8988T (cell line): ENCODE results near the gene CNEP1R1.

Experiments used
- DNase-seq: peaks from one replicate; pipeline ENCODE4 v3.0.0; 2011

CNEP1R1 gene

DNA sequence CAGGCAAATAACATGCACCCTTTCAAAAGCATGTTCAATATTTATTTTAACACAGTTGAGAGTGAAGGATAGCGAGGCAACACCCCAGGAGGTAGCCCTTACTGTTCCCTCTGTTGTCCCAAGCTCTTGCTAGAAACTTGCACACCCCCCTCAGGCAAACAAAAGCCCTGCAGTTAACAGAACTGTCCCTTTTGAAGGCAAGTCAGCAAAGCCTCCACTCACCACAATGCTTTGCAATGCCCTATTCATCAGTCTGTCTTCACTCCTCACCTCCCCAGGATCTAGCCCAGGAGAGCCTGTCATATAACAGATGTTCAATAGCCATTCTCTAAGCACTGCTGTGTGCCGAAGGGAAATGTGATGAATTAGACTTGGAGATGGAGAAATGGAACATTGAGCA, 3.5 kb upstream of the CNEP1R1 start:
- DNase-seq, result peak; percentile 45

DNA sequence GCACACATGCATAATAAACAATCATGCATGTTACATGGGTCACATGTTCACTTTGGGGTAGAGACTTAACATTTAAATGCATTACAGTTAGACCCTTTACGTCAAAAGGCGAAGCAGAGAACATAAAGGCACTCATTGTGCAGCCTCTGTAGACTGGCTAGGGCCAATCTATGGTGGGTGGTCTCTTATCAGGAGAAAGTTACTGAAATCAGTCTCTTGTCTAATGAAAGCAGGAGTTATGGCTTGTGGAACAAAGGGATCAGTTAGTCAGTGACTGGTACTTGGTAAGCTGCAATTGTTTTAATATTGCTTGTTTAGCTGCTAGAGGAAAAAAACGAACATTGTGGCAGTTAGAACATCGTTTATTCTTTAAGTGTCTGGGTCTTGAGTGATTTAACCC, 1.4 kb upstream of the CNEP1R1 start:
- DNase-seq, result no peak

DNA sequence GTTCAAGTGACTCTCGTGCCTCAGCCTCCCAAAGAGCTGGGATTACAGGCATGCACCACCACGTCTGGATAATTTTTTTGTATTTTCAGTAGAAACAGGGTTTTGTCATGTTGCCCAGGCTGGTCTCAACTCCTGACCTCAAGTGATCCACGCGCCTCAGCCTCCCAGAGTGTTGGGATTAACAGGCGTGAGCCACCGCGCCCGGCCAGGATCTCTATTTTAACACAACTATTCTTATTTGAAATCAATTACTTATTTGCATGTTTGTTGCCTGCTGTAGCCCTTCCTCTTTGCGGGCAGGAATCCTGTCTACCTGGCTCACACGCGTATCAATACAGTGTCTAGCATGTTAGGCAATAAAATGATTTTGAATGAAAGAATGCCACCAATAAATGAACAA, 818 bp upstream of the CNEP1R1 start:
- DNase-seq, result no peak

DNA sequence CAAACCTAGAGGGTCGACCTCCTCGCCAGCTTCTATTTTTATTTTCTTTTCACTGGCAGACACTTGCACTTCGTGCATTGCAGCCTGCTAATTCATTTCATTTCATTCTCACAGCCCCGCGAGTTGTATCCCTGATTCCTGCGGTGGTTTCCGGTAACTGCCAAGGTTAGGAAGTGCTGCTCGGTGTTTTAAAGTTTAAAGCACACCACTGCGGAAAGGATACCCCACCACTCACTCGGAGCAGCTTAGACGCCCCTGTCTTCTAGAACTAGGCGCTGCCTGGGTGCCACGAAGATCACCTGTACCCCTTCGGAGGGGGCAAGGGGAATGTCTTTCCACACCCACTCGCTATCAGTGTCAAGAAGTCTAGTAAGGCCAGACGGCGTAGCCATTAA, 509 bp downstream of the CNEP1R1 start:
- DNase-seq, result peak; percentile 28

DNA sequence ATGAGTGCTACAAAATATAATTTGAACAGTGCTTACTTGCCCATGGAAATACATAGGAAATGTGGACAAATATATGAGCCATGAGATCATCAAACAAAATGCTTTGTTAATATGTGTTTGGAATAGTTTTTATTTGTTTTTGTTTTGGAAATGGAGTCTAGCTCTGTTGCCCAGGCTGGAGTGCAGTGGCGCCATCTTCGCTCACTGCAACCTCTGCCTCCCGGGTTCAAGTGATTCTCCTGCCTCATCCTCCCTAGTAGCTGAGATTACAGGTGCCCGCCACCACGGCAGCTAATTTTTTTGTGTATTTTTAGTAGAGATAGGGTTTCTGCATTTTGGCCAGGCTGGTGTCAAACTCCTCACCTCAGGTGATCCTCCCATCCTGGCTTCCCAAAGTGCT, 2.8 kb downstream of the CNEP1R1 start:
- no peak for DNase-seq

DNA sequence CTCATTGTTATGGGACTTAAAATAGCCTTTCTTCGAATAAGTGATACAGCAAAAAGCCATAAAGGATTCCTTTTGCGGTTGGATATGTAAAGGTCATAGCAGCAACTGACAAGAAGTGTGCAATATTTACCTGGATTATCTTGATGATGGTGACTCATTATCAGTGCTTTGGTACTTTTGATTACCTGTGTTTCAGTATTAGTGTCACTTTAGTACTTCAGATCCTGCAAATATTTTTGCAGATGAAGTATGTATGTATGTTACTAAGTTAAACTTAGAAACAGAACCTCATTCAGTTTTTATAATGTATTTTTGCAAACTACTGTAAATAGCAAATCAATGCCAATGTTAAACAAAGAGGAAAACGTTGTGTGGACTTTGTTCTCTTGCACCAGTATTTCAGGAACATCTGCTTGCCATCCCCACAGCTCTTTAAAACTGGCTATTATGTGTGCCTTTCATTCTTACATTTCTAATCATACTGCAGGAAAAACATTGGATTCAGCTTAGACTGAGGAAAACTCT, 10.5 kb downstream of the CNEP1R1 start:
- no peak for DNase-seq

DNA sequence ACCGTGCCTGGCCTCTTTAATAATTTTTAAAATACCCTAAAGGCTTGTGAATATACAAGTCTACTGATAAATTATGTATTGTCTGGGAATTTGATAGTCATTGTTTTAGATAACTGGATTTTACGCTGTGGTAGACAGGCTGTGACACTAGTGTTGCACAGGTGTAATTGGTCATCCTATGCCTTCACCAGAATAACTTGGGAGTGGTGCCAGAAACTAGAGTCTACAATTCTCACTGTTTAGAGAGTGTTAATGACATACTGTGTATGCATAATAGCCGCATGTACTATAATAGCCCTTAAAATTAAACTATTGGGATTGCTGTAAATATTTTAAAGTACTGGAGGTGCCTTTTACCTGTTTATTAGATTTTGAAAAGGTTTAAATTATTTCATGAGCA, 11.4 kb downstream of the CNEP1R1 start:
- DNase-seq, result no peak

DNA sequence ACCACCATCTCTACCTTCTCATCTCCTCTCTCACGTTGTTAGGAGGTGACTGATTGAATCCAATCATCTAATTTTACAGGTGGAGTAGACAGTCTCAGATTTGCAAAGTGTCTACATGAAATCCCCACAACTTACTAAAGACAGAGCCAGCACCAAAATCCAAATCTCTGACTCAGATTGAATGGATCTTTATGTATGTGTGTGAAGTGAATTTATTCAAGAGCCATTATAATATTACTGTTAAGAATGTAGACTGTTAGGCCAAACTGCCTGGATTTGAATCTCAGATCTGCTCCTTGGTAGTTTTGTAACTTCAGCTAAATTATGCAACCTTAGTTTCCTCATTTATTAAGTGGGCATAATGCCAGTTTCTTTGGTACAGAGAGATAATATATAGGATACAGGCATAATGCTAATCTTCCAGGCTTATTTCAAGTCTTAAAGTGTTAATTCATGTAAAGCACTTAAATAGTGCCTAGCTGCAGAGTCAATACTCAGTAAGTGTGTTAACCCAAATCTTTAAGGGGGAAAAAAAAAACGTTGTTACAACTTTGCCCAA, 12.7 kb downstream of the CNEP1R1 start:
- no peak for DNase-seq

DNA sequence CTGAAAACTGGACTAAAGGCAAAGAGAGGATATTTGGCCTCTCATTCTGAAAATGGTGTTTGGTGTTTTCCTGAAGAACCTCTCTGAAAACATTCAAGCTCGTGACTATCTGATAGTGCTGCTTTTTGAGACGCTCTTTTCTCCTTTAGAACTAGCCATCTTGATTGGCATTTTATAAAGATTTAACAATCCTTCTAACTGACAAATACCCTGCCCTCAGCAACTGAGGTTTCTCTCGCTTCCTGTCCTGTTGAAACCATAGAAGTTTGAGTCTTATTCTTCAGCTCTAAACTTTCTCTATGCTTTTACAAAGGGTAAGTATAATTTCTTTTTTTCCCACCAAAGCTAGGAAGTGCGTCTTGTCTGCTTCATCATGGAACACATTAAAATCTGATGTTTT, 13.3 kb downstream of the CNEP1R1 start:
- no peak for DNase-seq

DNA sequence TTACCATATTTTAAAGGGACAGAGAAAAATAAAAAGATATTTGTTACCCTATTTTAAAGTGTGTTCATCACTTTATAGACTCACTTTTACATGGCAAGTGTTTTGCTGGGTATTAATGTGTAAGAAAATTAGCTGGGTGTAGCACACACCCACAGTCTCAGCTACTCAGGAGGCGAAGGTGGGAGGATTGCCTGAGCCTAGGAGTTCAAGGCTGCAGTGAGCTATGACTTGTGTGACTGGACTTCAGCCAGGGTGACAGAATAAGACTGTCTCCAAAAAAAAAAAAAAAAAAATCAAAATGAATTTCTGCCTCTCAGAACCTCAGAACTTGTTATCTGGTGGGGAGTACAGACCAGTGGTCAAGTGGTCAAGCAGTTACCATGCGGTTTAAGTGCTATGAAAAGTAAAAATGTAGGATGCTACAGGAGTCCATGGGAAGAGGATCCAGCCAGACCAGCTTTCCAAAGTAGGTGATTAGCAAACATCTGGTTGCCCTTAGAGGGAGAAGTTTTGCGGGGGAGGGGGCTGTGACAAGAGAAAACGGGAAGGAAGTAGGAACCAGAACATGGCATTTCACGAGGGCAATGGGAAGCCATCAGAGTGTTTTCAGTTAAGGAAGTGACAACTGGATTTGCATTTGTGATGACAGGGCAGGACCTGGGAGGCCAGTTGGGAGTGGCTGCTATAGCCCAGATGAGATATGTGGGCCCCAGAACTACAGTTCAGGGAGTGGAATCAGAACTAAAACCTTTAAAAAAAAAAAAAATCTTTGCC, 13.9 kb downstream of the CNEP1R1 start:
- DNase-seq, result no peak

DNA sequence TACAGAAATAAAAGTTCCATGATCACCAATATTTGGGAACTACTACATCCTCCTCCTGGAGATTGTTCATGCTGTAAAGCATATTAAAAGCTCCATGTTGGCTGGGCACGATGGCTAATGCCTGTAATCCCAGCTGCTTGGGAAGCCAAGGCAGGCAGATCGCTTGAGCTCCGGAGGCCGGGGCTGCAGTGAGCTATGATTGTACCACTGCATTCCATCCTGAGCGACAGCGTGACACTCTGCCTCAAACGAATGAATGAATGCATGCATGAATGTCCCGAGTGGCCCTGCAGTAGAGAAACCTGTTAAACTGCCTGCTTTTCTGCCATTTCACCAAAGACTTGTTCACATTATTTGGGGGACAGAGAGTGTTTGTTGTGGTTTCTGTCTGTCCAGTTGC, 15.0 kb downstream of the CNEP1R1 start:
- DNase-seq, result no peak

DNA sequence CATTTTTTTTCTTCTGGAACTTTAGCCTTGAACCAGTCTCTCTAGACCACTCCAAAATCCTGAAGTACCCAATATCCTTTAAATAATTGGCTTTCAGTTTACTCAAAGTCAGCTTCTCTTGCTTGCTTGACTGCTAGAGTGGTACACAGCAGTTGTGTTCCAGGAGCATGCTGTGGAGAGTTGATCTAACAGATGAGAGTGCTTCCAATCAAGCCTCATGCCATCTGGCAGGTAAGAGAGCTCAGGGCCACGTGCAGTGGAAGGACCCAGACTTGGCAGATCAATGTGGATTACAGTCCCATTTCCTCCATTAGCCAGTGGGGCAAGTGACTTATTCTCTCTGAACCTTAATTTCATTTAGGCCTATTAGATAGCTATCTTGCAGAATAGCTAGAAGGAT, 15.7 kb downstream of the CNEP1R1 start:
- no peak for DNase-seq

DNA sequence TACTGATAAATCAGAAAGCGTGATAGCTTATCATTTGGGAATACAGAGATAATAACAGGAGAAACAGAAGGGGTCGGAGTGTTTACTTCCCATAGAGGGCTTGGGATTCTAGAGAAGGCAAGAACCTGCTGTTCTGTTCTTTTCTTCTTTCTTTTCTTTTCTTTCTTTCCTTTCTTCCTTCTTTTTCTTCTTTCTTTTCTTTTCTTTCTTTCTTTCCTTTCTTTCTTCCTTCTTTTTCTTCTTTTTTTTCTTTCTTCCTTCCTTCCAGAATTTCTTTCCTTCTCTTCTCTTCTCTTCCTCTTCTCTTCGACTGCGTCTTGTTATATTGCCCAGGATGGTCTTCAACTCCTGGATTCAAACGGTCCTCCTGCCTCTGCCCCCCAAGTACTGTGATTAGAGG, 18.3 kb downstream of the CNEP1R1 start:
- no peak for DNase-seq

DNA sequence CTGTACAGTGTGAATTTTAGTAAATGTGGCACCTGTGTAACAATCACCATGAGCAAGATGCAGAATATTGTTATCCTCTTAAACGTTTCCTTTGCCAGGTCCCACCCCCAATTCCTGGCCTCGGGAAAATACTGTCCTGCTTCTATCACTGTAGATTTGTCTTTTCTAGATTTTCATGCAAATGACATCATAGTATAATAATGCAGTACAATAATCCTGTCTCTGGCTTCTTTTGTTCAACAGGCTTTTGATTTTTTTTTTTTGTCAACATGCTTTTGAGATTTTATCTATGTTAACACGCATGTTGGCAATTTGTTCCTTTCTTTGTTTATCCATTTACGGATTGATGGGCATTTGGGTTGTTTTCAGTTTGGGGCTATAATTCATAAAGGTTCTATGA, 20.4 kb downstream of the CNEP1R1 start:
- DNase-seq, result no peak

DNA sequence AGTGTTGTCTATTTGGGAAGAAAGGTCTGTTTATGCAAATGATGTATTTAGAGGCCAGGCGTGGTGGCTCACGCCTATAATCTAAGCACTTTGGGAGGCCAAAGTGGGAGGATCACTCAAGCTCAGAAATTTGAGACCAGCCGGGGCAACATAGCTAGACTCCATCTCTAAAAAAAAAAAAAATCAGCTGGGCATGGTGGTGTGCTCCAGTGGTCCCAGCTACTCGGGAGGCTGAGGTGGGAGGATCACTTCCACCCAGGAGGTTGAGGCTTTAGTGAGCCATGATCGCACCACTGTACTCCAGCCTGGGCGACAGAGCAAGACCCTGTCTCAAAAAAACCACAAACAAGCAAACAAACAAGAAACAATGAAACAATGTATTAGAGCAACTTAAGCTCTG, 21.8 kb downstream of the CNEP1R1 start:
- DNase-seq, result no peak

DNA sequence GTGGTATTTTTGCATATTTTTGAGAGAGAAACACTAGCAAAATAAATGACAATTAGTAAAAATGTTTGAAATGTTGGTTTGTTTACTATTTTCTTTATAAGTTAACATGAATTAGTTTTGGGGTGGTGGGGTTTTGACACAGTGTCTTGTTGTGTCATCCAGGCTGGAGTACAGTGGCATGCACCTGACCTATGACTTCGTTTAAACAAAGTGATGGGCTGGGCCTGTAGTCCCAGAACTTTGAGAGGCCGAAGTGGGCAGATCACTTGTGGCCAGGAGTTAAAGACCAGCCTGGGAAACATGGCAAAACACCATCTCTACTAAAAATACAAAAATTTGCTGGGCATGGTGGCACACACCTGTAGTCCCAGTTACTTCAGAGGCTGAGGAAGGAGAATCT, 22.8 kb downstream of the CNEP1R1 start:
- no peak for DNase-seq

DNA sequence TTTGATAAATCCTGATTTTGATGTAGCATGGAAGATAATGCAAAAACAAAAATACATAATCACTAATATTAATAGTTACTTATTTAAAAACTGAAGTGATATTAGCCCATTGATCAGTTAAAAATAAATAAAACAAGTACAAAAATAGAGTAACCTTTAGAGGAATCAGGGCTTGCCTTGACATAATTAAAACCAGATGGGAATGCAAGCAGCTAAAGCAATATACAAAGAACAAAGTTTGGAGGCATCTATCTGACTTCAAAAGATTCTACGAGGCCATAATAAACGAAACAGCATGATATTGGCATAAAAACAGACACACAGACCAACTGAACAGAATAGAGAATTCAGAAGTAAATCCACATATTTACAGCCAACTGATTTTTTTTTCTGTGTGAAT, 25.8 kb downstream of the CNEP1R1 start:
- DNase-seq, result no peak

DNA sequence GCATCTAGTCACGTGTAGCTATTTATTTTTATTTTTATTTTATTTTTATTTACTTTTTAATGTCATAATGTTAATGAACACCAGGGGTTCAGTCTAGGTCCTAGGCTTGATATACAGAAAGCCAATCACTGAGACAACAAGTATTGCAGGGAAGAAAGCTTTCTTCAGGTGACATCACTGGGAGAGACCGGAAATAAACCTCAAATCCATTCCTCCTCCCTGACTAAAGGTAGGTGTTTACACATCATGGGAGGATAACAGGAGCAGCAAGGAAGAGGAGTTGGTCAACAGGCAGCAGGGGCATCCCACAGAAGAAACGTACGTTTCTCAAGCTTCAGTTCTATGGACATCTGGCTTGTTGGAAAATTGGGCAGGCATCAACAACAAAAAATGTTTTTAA, 31.2 kb downstream of the CNEP1R1 start:
- DNase-seq, result no peak

DNA sequence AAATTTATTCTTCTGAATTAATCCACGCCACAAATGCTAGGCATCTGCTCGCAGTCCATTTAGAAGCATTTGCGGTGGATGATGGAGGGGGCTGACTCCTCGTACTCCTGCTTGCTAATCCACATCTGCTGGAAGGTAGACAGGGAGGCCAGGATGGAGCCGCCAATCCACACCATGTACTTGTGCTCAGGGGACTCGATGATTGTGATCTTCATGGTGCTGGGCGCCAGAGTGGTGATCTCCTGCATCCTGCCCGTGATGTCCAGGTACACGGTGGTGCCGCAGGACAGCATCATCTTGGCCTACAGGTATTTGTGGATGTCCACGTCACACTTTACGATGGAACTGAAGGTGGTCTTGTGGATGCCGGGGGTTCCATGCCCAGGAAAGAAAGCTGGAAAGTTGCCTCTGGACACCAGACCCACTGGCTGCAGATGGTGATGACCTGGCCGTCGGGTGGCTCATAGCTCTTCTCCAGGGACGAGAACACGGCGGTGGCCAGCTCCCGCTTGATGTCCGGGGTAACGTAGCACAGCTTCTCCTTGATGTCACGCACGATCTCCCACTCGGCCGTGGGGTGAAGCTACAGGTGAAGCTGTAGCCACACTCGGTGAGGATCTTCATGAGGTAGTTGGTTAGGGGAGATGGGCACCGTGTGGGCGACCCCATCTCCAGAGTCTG, 33.2 kb downstream of the CNEP1R1 start:
- no peak for DNase-seq

DNA sequence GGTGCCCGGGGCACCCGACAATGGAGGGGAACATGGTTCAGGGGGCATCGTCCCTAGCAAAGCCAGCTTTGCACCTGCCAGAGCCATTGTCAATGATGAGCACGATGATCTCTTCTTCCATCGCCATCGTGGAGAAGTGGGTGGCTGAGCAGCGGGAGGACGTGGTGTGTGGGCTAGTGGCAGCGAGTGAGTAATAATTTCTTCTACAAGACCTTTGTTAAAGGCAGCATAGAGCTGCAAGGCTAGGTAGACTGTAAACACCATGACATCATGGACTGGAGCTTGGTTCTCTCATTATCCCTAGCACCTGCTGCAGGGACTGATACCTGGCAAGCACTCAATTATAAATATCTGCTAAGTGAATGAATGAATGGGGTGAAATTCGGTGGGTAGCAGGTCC, 34.1 kb downstream of the CNEP1R1 start:
- DNase-seq, result no peak

DNA sequence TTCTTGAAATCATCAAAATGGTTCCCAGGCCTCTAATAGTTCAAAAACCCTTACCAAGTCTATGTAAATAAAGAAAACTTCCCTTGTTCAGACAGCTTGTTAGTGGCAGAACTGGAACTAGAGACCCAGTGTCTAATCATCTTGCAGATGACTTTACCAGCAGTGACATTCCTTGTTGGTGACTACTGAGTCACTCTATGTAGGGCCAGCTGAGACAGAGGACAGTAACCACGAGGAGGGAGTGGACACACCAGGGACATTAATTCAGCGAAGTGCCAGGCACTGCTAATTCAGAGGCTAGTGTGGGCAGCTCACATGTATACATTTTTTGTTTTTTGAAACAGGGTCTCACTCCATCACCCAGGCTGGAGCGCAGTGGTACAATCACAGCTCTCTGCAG, 34.6 kb downstream of the CNEP1R1 start:
- DNase-seq, result no peak

DNA sequence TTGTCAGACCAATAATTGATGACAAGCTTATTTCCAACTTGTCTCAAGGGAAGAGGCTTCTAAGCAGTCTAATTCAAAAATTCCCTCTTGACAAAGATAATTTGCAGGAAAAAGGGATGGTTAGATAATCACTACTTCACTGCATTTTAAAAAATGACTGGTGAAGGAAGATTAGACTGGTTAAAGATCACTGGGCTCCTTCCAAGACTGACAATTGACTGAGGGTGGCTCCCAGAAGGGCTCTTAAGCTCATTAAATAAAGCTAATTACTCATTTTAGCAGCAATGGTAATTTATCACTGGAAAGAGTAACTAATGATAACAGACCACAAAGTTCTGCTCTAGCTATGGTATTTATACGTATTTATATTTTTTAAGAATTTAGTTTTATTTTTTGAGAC, 36.3 kb downstream of the CNEP1R1 start:
- DNase-seq, result no peak

DNA sequence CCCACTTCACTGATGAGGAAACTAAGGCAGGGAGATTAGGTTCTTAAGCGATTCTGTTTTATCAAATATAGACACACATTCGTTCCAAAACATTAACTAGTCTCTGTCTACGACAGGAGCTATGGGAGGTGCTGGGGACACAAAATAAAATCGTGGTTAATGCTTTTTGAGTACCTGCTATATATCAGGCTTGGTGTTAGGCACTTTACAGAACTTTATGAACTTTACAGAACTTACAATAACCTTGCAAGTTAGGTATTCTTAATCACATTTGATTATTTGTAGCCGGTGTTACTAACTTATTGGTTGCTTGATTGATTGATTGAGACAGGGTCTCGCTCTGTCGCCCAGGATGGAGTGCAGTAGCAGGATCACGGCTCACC, 40.2 kb downstream of the CNEP1R1 start:
- DNase-seq, result no peak
